Measurements from ENCODE around the gene NRG3. TPM values are rescaled to one million over a fixed set of nuclear protein-coding genes. Genes with fewer than 3 reads are reported as not detected.

NRG3 gene
- polyA plus RNA-seq, 4 donors, result 12.0 to 14.3 (median 13.3) TPM

- peak in 2 of 4 donors; percentile 5 to 6 for DNase-seq (ENCODE audit: low read depth in 4 of 4, low spot score in 3 of 4)
These were observed 1148.7 kb downstream of the NRG3 start for GRCh38 chr10:83023662-83024061.
